ENCODE data around the gene MRPS2. TPM values are rescaled to one million over a fixed set of nuclear protein-coding genes. Genes with fewer than 3 reads are reported as not detected.

Gene MRPS2
- total RNA-seq, 1 experiment from 2014 or later = 81.0 TPM

DNA sequence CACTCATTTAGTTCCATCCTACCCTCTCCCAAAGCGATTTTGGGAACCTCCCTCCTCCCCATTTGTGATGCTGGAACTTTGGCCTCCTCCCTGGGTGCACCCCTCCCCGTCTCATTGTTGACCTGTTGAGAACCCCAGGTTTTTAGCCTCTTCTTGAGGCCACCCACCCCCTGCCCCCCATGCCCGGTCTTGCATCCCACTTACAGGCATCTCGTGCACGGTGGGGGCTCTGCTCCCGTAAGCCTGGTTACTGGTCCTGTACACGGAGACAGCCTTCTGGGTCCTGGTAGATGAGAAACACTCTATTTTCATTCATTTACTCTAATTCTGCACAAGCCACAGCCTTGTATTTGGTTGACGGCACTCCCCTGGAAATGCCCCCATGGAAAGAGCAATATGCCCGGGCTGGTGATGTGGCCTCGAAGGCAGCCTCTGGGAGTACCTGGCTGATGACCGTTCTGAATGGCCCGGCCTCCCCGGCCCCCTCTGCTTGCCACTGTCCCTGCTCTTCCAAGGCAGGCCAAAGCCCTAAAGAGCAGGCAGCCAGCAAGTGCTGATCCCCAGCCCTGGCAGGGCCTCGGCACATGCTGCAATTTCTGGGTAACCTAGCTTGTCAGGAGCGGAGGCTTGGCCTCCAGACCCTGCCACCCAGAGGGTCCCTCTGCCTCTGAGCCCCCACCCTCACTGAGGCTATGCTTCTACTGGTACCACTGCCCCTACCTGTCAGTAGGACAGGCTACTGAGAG, 1.9 kb upstream of the MRPS2 start:
- Histone ChIP-seq H3K23ac (ENCODE audit: insufficient read length, low read depth, low read length) (no peak overlapping the region), H3K23me2 (ENCODE audit: insufficient read length, low read depth, low read length, poor library complexity, severe bottlenecking) (peaks cover 16% of the 10 kb centered on the region), H3K18ac (ENCODE audit: insufficient read length, low read depth, low read length) (no peak overlapping the region), H4K8ac (replicated peaks; ENCODE audit: insufficient read length, low read depth, low read length) (no peak overlapping the region), H2BK120ac (ENCODE audit: low read depth, low read length, poor library complexity, severe bottlenecking) (no peak overlapping the region), H3K27ac (ENCODE audit: insufficient read length, low read depth, low read length) (no peak overlapping the region), H3K4me1 (ENCODE audit: insufficient read depth, low read length) (no peaks in the 10 kb centered on the region; the same call in 1 of the 2 replicates), H4K5ac (ENCODE audit: insufficient read length, low read depth, low read length) (no peak overlapping the region), H2BK20ac (ENCODE audit: low read depth, low read length, poor library complexity, severe bottlenecking) (no peak overlapping the region), H2AFZ (ENCODE audit: low read length) (no peak overlapping the region), H3K27me3 (ENCODE audit: insufficient read depth, low read length) (no peaks in the 10 kb centered on the region), H3T11ph (ENCODE audit: low read length) (no peak overlapping the region), H4K20me1 (ENCODE audit: control insufficient read depth, insufficient read depth, insufficient read length) (no peaks in the 10 kb centered on the region), H2BK15ac (ENCODE audit: low read depth, low read length) (no peak overlapping the region), H2AK5ac (ENCODE audit: insufficient read length, low read length) (no peak overlapping the region), H2BK12ac (ENCODE audit: insufficient read length, low read depth, low read length) (no peak overlapping the region), H3K56ac (ENCODE audit: insufficient read length, low read depth, low read length) (no peak overlapping the region), H3K79me1 (ENCODE audit: insufficient read depth, low read depth, low read length, poor library complexity, severe bottlenecking) (no peaks in the 10 kb centered on the region), H2BK5ac (ENCODE audit: insufficient read length, low read length) (no peak overlapping the region), H4K91ac (ENCODE audit: insufficient read length, low read depth, low read length) (no peak overlapping the region), H3K9ac (ENCODE audit: extremely low read depth, insufficient read length, low read length) (no peak overlapping the region), H3K14ac (ENCODE audit: insufficient read depth, low read length) (no peak overlapping the region), H3K4ac (ENCODE audit: low read depth, low read length) (no peak overlapping the region), H3K4me2 (ENCODE audit: insufficient read depth, insufficient read length, low read length) (peak overlapping the region; percentile 72), H3K9me3 (ENCODE audit: control insufficient read depth, low read depth, low read length) (no peaks in the 10 kb centered on the region), H3K79me2 (ENCODE audit: insufficient read depth, low read length) (no peaks in the 10 kb centered on the region)
- peaks cover 12 to 23% (median 22%) of the 10 kb centered on the region in 3 experiments; a peak in 6 of 7 replicates for H3K36me3 Mint-ChIP-seq (ENCODE audit: insufficient read depth in 1 of 3, low read depth in 3 of 3)
- no peak for DNase-seq
- TF ChIP-seq, protein P1, sequence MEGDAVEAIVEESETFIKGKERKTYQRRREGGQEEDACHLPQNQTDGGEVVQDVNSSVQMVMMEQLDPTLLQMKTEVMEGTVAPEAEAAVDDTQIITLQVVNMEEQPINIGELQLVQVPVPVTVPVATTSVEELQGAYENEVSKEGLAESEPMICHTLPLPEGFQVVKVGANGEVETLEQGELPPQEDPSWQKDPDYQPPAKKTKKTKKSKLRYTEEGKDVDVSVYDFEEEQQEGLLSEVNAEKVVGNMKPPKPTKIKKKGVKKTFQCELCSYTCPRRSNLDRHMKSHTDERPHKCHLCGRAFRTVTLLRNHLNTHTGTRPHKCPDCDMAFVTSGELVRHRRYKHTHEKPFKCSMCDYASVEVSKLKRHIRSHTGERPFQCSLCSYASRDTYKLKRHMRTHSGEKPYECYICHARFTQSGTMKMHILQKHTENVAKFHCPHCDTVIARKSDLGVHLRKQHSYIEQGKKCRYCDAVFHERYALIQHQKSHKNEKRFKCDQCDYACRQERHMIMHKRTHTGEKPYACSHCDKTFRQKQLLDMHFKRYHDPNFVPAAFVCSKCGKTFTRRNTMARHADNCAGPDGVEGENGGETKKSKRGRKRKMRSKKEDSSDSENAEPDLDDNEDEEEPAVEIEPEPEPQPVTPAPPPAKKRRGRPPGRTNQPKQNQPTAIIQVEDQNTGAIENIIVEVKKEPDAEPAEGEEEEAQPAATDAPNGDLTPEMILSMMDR (conservative IDR thresholded peaks at IDR 0.05) = no peak
- peaks cover 10 to 12% of the 10 kb centered on the region in 2 experiments for H3K4me1 Mint-ChIP-seq
- peak overlapping the region in 1 of 2 experiments; percentile 80; a peak in 2 of 5 replicates for H3K4me3 Mint-ChIP-seq
- H3K27ac Mint-ChIP-seq = no peak overlapping the region; a peak in 1 of 7 replicates
- H3K27me3 Mint-ChIP-seq (ENCODE audit: low read depth) = peaks cover 12% of the 10 kb centered on the region
- no CpG with 5 or more reads among the region's 15 CpGs for WGBS (ENCODE audit: extremely low coverage, insufficient read length, low lambda C conversion rate)
- H3K9me3 Mint-ChIP-seq = no peaks in the 10 kb centered on the region; a peak in 1 of 5 replicates

All from H9 (cell line).